Activated CD8-positive, alpha-beta memory T cell treated with anti-CD3 and anti-CD28 coated beads, Interleukin-2, amount 10 ng/mL, durations not matched to agents 7 days and 5 days (primary cell): ENCODE measurements around the gene SDHAF1. TPM values are rescaled to one million over a fixed set of nuclear protein-coding genes. Genes with fewer than 3 reads are reported as not detected.

ENCODE experiments used
- ATAC-seq: fragments of 150-1000 bp; cut with Tn5 transposase; one replicate; pipeline ENCODE4 v1.10.0; 2021; ENCODE audit warnings: moderate library complexity
- CTCF ChIA-PET: fragments of 350-600 bp; sonication (Branson Sonifier 250); formaldehyde crosslinking; loops from one replicate; lab custom pipeline; 2021; ENCODE audit warnings: antibody characterized with exemption; lab: Charles Lee
- DNase-seq: peaks from one replicate; pipeline ENCODE4 v3.0.0-alpha.2; 2020
- H3K27ac Mint-ChIP-seq: one replicate; pipeline ENCODE4 v1.8.0; 2021; ENCODE audit warnings: mild to moderate bottlenecking, mixed read lengths
- H3K27me3 Mint-ChIP-seq: one replicate; pipeline ENCODE4 v1.8.0; 2021; ENCODE audit warnings: mixed read lengths
- H3K36me3 Mint-ChIP-seq: one replicate; pipeline ENCODE4 v1.8.0; 2021; ENCODE audit warnings: mild to moderate bottlenecking, mixed read lengths
- H3K4me1 Mint-ChIP-seq: one replicate; pipeline ENCODE4 v1.8.0; 2021; ENCODE audit warnings: mixed read lengths
- H3K4me3 Mint-ChIP-seq: one replicate; pipeline ENCODE4 v1.8.0; 2021; ENCODE audit warnings: mild to moderate bottlenecking, moderate library complexity, mixed read lengths
- H3K9me3 Mint-ChIP-seq: one replicate; pipeline ENCODE4 v1.8.0; 2022; ENCODE audit warnings: low read depth, mixed read lengths
- total RNA-seq, 2 experiments: library from RNA; stranded (reverse); gene quantifications; one replicate each; pipeline ENCODE4 v1.2.3, GENCODE V29; 2021

The SDHAF1 gene
- total RNA-seq, 2 experiments from 2014 or later, result 19.8 to 20.2 TPM

DNA sequence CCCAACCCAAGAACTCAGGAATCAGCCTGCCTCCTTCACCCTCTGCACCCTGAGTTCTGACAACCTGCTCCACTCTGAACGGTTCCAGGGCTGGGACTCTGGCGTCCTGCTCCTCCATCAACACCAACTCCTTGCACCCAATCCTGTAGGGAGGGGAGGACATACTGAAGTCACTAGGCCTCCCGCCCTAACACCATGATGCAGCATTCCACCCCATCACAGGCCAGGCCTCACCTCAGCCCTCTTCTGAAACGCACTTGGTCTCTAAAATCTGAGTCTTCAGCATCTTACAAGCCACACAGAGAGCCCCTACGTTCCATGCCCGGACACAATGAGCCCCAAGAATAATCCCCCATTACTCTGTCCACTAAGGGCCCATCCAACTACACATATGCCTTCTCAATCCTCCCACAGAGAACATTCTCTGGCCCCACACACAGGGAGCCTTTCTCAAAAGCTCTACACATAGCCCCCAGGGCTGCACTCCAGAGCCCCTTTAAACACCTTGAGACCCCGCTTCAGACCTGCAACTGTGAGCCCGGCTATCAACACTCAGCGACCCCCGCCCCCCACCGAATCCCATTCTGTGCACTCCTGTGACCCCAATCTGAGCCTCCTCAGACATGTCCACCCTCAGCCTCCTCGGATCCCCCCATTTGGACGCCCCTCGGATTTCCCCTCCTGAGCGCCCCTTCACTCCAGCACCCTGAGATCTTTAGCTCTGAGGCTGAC, 18.5 kb downstream of the SDHAF1 start:
- H3K27me3 Mint-ChIP-seq, result no peaks in the 10 kb centered on the region
- no peaks in the 10 kb centered on the region for H3K9me3 Mint-ChIP-seq
- CTCF ChIA-PET, result interaction anchor here (0.7 to 1.5 kb wide), 4 partner anchors 19 to 240 kb away, joined by 3 to 4 read pairs (median 3); no protein-coding TSS in a partner anchor
- H3K4me3 Mint-ChIP-seq, result peak overlapping the region; percentile 92
- peaks cover 33% of the 10 kb centered on the region for H3K4me1 Mint-ChIP-seq
- peak overlapping the region; percentile 95 for H3K27ac Mint-ChIP-seq
- ATAC-seq (no peak), DNase-seq (no peak)
- H3K36me3 Mint-ChIP-seq, result peaks cover 4% of the 10 kb centered on the region

GRCh38 chr19:36014012-36014924, 19.3 kb downstream of the SDHAF1 start, which contains the start of gene ALKBH6:
TSS of gene ALKBH6 (minus strand) at chr19:36014213. CDS start at chr19:36013397, 816 bp downstream.
- Mint-ChIP-seq H3K27ac (peak within 1 kb of the TSS; percentile 95), H3K36me3 (peaks cover 6% of the 10 kb centered on the region), H3K4me3 (peak within 1 kb of the TSS; percentile 92), H3K4me1 (peaks cover 29% of the 10 kb centered on the region), H3K27me3 (no peaks in the 10 kb centered on the region), H3K9me3 (no peaks in the 10 kb centered on the region)
- peak; percentile 100 for DNase-seq
- CTCF ChIA-PET, result interaction anchor here (0.7 to 1.6 kb wide), 7 partner anchors 18 to 241 kb away, joined by 3 to 6 read pairs (median 3); partner anchors contain the start of gene THAP8
- peak; percentile 98 for ATAC-seq

DNA sequence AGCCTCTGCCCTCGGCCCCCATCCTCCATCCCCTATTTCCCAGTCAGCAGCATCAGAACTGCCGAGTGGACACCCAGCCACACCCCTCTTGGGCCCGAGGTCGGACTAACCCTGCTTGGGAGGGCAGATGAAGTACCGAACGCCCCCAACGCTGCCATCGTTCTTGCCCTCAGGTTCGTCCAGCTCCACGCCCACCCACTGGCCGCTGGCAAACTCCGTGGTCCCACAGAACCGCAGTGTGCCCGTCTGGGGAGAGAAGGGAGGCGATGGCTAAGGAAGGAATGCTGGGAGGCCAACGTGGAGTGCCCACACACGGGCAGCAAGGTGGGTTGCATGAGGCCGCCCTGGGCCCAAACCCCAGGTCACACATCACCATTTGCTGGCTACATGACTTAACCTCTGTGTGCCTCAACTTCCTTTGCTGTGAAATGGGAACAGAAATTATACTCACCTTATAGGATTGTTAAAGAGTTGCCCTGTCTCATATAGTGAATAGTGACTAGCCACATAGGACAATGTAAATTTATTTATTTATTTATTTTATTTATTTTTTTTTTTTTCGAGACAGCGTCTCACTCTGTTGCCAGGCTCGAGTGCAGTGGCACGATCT, 24.2 kb downstream of the SDHAF1 start:
- CTCF ChIA-PET, result no interaction called here
- H3K27ac Mint-ChIP-seq, result no peak overlapping the region
- DNase-seq (no peak), ATAC-seq (no peak)
- peaks cover 22% of the 10 kb centered on the region for H3K36me3 Mint-ChIP-seq
- no peak overlapping the region for H3K4me3 Mint-ChIP-seq
- H3K9me3 Mint-ChIP-seq, result no peaks in the 10 kb centered on the region
- H3K4me1 Mint-ChIP-seq, result peaks cover 19% of the 10 kb centered on the region
- no peaks in the 10 kb centered on the region for H3K27me3 Mint-ChIP-seq

DNA sequence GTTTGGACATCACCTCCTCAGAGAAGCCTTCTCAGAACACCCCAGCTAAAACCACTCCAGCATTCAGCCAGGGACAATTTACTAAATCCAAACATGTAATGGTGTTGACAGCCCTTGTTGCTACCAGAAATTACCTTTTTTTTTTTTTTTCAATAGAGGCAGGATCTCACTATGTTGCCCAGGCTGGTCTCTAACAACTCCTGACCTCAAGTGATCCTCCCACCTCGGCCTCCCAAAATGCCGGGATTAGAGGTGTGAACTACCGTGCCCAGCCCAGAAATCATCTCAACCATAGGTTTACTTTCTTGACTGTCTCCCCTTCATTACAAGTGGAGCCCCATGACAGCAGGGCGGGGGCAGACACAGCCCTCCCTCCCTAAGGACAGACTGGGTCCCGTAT, 28.4 kb downstream of the SDHAF1 start:
- no peaks in the 10 kb centered on the region for H3K4me1 Mint-ChIP-seq
- H3K27ac Mint-ChIP-seq, result no peak overlapping the region
- no peak for ATAC-seq
- no peaks in the 10 kb centered on the region for H3K27me3 Mint-ChIP-seq
- peaks cover 18% of the 10 kb centered on the region for H3K36me3 Mint-ChIP-seq
- DNase-seq, result no peak
- no peak overlapping the region for H3K4me3 Mint-ChIP-seq
- CTCF ChIA-PET, result no interaction called here
- H3K9me3 Mint-ChIP-seq, result no peaks in the 10 kb centered on the region

- ATAC-seq, result no peak
- no peaks in the 10 kb centered on the region for H3K27me3 Mint-ChIP-seq
- no peak for DNase-seq
- H3K36me3 Mint-ChIP-seq, result peaks cover 15% of the 10 kb centered on the region
- H3K9me3 Mint-ChIP-seq, result no peaks in the 10 kb centered on the region
- no peak overlapping the region for H3K27ac Mint-ChIP-seq
- CTCF ChIA-PET, result no interaction called here
- H3K4me3 Mint-ChIP-seq, result no peak overlapping the region
- H3K4me1 Mint-ChIP-seq, result no peaks in the 10 kb centered on the region
Measured at GRCh38 chr19:36025541-36025940, 30.6 kb downstream of the SDHAF1 start.

GRCh38 chr19:36026091-36026876, 31.3 kb downstream of the SDHAF1 start:
- H3K36me3 Mint-ChIP-seq, result peaks cover 13% of the 10 kb centered on the region
- no peaks in the 10 kb centered on the region for H3K4me1 Mint-ChIP-seq
- H3K9me3 Mint-ChIP-seq, result no peaks in the 10 kb centered on the region
- no peak for DNase-seq
- no peak overlapping the region for H3K27ac Mint-ChIP-seq
- ATAC-seq, result no peak
- CTCF ChIA-PET, result no interaction called here
- H3K27me3 Mint-ChIP-seq, result no peaks in the 10 kb centered on the region
- H3K4me3 Mint-ChIP-seq, result no peak overlapping the region

GRCh38 chr19:36027696-36028095, 32.7 kb downstream of the SDHAF1 start:
- Mint-ChIP-seq H3K36me3 (peaks cover 10% of the 10 kb centered on the region), H3K9me3 (no peaks in the 10 kb centered on the region), H3K27ac (no peak overlapping the region), H3K4me3 (no peak overlapping the region), H3K4me1 (peaks cover 2% of the 10 kb centered on the region), H3K27me3 (no peaks in the 10 kb centered on the region)
- CTCF ChIA-PET, result no interaction called here
- DNase-seq (no peak), ATAC-seq (no peak)

DNA sequence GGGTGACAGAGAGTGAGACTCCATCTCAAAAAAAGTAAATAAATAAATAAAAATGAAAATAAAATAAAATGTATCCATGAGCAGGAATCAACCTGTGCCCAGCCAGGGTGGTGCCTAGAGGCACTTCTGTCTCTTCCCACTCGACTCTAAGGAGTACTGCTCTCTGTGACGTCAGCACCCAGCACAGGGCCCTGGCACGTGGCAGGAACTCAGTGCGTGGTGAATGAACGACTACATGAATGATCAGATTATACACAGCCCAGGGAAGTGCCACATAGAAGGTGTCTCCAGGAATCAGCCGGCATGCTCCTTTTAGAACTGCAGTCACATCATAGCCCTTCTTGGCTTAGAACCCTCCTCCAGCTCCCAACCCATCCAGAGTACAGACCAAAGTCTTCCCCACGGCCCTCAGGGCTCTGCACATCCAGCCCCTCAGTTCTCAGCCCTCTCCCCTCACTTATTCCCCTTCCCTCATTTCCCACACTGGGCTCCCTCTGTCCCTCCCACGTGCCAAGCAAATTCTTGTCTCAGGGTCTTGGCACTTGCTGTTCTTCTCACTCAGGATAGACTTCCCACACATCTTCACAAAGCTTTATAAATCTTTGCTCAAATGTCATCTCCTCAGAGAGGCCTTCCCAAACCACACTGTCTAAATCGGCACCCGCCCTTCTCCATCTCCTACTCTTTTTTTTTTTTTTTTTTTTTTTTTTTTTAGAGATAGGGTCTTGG, 33.5 kb downstream of the SDHAF1 start:
- H3K27me3 Mint-ChIP-seq, result no peaks in the 10 kb centered on the region
- peaks cover 7% of the 10 kb centered on the region for H3K36me3 Mint-ChIP-seq
- DNase-seq, result no peak
- H3K9me3 Mint-ChIP-seq, result no peaks in the 10 kb centered on the region
- ATAC-seq, result no peak
- H3K27ac Mint-ChIP-seq, result no peak overlapping the region
- CTCF ChIA-PET, result no interaction called here
- no peak overlapping the region for H3K4me3 Mint-ChIP-seq
- peaks cover 2% of the 10 kb centered on the region for H3K4me1 Mint-ChIP-seq

GRCh38 chr19:36030264-36031148, 35.5 kb downstream of the SDHAF1 start:
- Mint-ChIP-seq H3K4me3 (no peak overlapping the region), H3K9me3 (no peaks in the 10 kb centered on the region), H3K27ac (no peak overlapping the region), H3K27me3 (no peaks in the 10 kb centered on the region), H3K36me3 (peaks cover 11% of the 10 kb centered on the region), H3K4me1 (peaks cover 7% of the 10 kb centered on the region)
- DNase-seq, result no peak
- no peak for ATAC-seq
- CTCF ChIA-PET, result interaction anchor here (0.6 to 1.5 kb wide), 3 partner anchors 10 to 112 kb away, joined by 3 to 4 read pairs (median 3); no protein-coding TSS in a partner anchor

DNA sequence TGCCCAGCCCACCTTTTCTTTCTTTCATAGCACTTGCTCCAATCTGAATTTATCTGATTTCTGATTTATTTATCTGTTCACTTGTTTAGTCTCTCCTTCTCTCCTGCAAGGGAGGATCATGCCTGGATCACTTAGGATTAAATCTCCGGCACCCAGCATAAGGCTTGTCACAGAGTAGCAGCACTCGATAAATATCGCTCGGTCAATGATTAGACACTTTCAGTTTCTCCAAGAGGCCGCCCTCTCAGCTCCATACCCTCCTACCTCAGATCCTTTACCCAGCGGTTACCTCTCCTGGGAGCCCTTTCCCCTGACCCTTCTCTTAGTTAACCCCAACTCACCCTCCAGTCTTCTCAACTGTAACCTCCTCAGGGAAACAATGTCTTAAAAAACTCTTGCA, 36.3 kb downstream of the SDHAF1 start:
- no peaks in the 10 kb centered on the region for H3K27me3 Mint-ChIP-seq
- H3K27ac Mint-ChIP-seq, result no peak overlapping the region
- ATAC-seq (no peak), DNase-seq (no peak)
- peaks cover 13% of the 10 kb centered on the region for H3K4me1 Mint-ChIP-seq
- H3K4me3 Mint-ChIP-seq, result no peak overlapping the region
- CTCF ChIA-PET, result interaction anchor here (1.5 kb wide), 1 partner anchor 11 kb away, joined by 4 read pairs; no protein-coding TSS in a partner anchor
- peaks cover 13% of the 10 kb centered on the region for H3K36me3 Mint-ChIP-seq
- no peaks in the 10 kb centered on the region for H3K9me3 Mint-ChIP-seq

- DNase-seq (no peak), ATAC-seq (peak; percentile 55)
- Mint-ChIP-seq H3K9me3 (no peaks in the 10 kb centered on the region), H3K36me3 (peaks cover 13% of the 10 kb centered on the region), H3K4me1 (peaks cover 20% of the 10 kb centered on the region), H3K27ac (no peak within 1 kb of the TSS), H3K4me3 (no peak within 1 kb of the TSS), H3K27me3 (no peaks in the 10 kb centered on the region)
- CTCF ChIA-PET, result interaction anchor here (1.5 kb wide), 1 partner anchor 12 kb away, joined by 4 read pairs; no protein-coding TSS in a partner anchor
Measured at GRCh38 chr19:36032251-36033104, 37.5 kb downstream of the SDHAF1 start, which contains the start of gene CLIP3. TSS of gene CLIP3 (minus strand) at chr19:36032873. CDS start at chr19:36032357, 516 bp downstream.
